Measurements from ENCODE around the gene TAPT1. TPM values are rescaled to one million over a fixed set of nuclear protein-coding genes. Genes with fewer than 3 reads are reported as not detected.
A peak's percentile ranks its signal among the peaks of the same experiment; 100 is the strongest.

The TAPT1 gene
- total and polyA plus RNA-seq, 2 donors (not counting 1 experiment from before 2014, with no cell fraction given): 58.4 to 76.0 TPM

DNA sequence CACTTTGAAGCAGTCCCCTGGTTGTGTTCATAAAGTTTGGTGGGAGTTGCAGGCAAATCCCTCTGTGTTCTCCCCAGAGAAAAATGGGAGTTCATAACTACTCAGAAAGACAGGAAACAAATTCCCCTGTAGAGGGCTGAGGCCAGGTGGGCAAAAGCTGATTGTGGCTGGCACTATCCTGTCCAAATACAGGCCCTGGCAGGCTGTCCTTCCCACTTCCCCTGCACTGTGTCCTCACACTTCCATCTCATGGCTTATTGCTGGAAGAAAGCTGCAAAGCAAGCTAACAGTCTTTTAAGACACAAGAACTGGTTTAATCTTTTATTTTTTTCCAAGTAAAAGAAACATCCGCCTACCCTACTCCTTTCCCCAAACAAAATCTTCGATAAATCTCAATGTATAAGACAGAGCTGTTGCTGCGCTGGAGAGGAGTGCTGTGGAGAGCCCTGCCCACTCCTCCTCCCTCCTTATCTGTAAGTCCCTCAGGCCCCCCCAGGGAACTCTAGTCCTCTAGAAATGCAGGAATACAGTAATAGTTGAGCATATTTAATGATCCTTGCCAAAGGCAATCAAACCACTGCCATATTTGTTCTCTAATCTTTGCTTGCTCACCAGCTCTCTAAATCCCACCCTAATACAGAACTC, 14.0 kb downstream of the TAPT1 start:
- DNase-seq (no peak), ATAC-seq (ENCODE audit: low read depth) (no peak)
- H3K79me2 ChIP-seq (ENCODE audit: control insufficient read depth, insufficient read depth, low read length): peaks cover 97% of the 10 kb centered on the region
- no CpG with 5 or more reads among the region's 3 CpGs for WGBS (ENCODE audit: insufficient coverage)
- Mint-ChIP-seq H3K27me3 (no peaks in the 10 kb centered on the region), H3K27ac (peak overlapping the region; percentile 39), H3K4me1 (peaks cover 47% of the 10 kb centered on the region), H3K4me3 (no peak overlapping the region), H3K9me3 (ENCODE audit: insufficient read depth) (no peaks in the 10 kb centered on the region)
- H3K9ac ChIP-seq (ENCODE audit: low read length): no peak overlapping the region
- no peaks in the 10 kb centered on the region for H3K27me3 ChIP-seq (replicated peaks in 1 of 4; ENCODE audit: control extremely low read depth in 1 of 4, control insufficient read depth in 3 of 4, insufficient read depth in 4 of 4, low read length in 3 of 4)
- no peak overlapping the region for H3K4me2 ChIP-seq (replicated peaks; ENCODE audit: low read depth, low read length, poor library complexity, severe bottlenecking)
- intact Hi-C loops (cut with micrococcal nuclease): no loop called here
- peaks cover 0 to 51% of the 10 kb centered on the region in 2 experiments for H3K36me3 ChIP-seq (replicated peaks in 1 of 2; ENCODE audit: control extremely low read depth in 1 of 2, control insufficient read depth in 1 of 2, extremely low read depth in 1 of 2, insufficient read depth in 2 of 2, low read length in 1 of 2)
- H2AFZ ChIP-seq (ENCODE audit: insufficient read depth, low read depth, low read length, poor library complexity, severe bottlenecking): no peak overlapping the region
- no peak for TF ChIP-seq EZH2 (IDR thresholded peaks at IDR 0.05; ENCODE audit: borderline replicate concordance, insufficient read depth, low read depth, low read length, poor library complexity, severe bottlenecking)
- TF ChIP-seq, protein P1, sequence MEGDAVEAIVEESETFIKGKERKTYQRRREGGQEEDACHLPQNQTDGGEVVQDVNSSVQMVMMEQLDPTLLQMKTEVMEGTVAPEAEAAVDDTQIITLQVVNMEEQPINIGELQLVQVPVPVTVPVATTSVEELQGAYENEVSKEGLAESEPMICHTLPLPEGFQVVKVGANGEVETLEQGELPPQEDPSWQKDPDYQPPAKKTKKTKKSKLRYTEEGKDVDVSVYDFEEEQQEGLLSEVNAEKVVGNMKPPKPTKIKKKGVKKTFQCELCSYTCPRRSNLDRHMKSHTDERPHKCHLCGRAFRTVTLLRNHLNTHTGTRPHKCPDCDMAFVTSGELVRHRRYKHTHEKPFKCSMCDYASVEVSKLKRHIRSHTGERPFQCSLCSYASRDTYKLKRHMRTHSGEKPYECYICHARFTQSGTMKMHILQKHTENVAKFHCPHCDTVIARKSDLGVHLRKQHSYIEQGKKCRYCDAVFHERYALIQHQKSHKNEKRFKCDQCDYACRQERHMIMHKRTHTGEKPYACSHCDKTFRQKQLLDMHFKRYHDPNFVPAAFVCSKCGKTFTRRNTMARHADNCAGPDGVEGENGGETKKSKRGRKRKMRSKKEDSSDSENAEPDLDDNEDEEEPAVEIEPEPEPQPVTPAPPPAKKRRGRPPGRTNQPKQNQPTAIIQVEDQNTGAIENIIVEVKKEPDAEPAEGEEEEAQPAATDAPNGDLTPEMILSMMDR (IDR thresholded peaks at IDR 0.05): no peak
- H3K27ac ChIP-seq (ENCODE audit: low read length in 2 of 2): peak overlapping the region in 1 of 2 donors; percentile 50
- H3K4me3 ChIP-seq (ENCODE audit: control extremely low read depth in 1 of 5, extremely low read depth in 1 of 5, insufficient read depth in 1 of 5, low read depth in 2 of 5, low read length in 4 of 5): no peak overlapping the region
- CTCF ChIA-PET: interaction anchor here (0.7 to 4.0 kb wide), 3 partner anchors 11 to 52 kb away, joined by 3 to 16 read pairs (median 3); no protein-coding TSS in a partner anchor
- H3K4me1 ChIP-seq (ENCODE audit: control insufficient read depth in 2 of 2, insufficient read depth in 2 of 2, low read length in 2 of 2): peaks cover 18 to 27% of the 10 kb centered on the region in 2 donors
- no peaks in the 10 kb centered on the region for H3K9me3 ChIP-seq (ENCODE audit: control extremely low read depth in 1 of 3, control insufficient read depth in 2 of 3, insufficient read depth in 1 of 3, low read length in 2 of 3)
- H4K20me1 ChIP-seq (ENCODE audit: control insufficient read depth, insufficient read depth, low read length, poor library complexity, severe bottlenecking): peaks cover 71% of the 10 kb centered on the region
- POLR2A ChIA-PET: no interaction called here

DNA sequence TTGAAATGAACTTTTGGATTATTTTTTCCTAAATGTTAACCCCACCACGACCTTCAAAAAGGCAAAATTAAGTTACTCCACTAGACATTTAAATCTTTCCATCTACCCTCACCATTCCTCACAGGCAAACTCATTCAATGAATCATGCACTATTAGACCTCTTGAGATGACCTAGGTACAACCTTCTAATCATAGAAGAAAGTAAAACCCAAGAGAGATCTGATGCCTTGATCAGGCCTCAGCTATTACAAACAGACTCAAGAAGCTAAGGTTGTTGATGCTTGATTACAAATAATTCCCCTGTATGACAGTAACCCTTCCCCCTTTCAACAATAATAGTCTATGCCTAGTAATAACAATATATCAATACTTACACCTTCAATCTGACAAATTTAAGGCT, 18.9 kb downstream of the TAPT1 start:
- Histone ChIP-seq H3K27me3 (replicated peaks in 1 of 4; ENCODE audit: control extremely low read depth in 1 of 4, control insufficient read depth in 3 of 4, insufficient read depth in 4 of 4, low read length in 3 of 4) (no peaks in the 10 kb centered on the region), H3K4me3 (ENCODE audit: control extremely low read depth in 1 of 5, extremely low read depth in 1 of 5, insufficient read depth in 1 of 5, low read depth in 2 of 5, low read length in 4 of 5) (no peak overlapping the region), H2AFZ (ENCODE audit: insufficient read depth, low read depth, low read length, poor library complexity, severe bottlenecking) (no peak overlapping the region), H3K9me3 (ENCODE audit: control extremely low read depth in 1 of 3, control insufficient read depth in 2 of 3, insufficient read depth in 1 of 3, low read length in 2 of 3) (no peaks in the 10 kb centered on the region), H3K9ac (ENCODE audit: low read length) (no peak overlapping the region), H3K27ac (ENCODE audit: low read length in 2 of 2) (no peak overlapping the region), H4K20me1 (ENCODE audit: control insufficient read depth, insufficient read depth, low read length, poor library complexity, severe bottlenecking) (peaks cover 59% of the 10 kb centered on the region), H3K79me2 (ENCODE audit: control insufficient read depth, insufficient read depth, low read length) (peaks cover 76% of the 10 kb centered on the region), H3K36me3 (replicated peaks in 1 of 2; ENCODE audit: control extremely low read depth in 1 of 2, control insufficient read depth in 1 of 2, extremely low read depth in 1 of 2, insufficient read depth in 2 of 2, low read length in 1 of 2) (peaks cover 16 to 45% of the 10 kb centered on the region in 2 experiments), H3K4me2 (replicated peaks; ENCODE audit: low read depth, low read length, poor library complexity, severe bottlenecking) (no peak overlapping the region), H3K4me1 (ENCODE audit: control insufficient read depth in 2 of 2, insufficient read depth in 2 of 2, low read length in 2 of 2) (peaks cover 20 to 33% of the 10 kb centered on the region in 2 donors)
- H3K4me3 Mint-ChIP-seq: peak overlapping the region; percentile 38
- no peak for DNase-seq
- WGBS (ENCODE audit: insufficient coverage): 71% methylated on average over 1 of the region's 1 CpG
- peaks cover 48% of the 10 kb centered on the region for H3K4me1 Mint-ChIP-seq
- no peaks in the 10 kb centered on the region for H3K27me3 Mint-ChIP-seq
- H3K27ac Mint-ChIP-seq: peak overlapping the region; percentile 22
- no peaks in the 10 kb centered on the region for H3K9me3 Mint-ChIP-seq (ENCODE audit: insufficient read depth)
- ATAC-seq (ENCODE audit: low read depth): no peak
- TF ChIP-seq, protein P1 (IDR thresholded peaks at IDR 0.05): no peak
- TF ChIP-seq EZH2 (IDR thresholded peaks at IDR 0.05; ENCODE audit: borderline replicate concordance, insufficient read depth, low read depth, low read length, poor library complexity, severe bottlenecking): no peak
- CTCF ChIA-PET: interaction anchor here (1.0 to 4.7 kb wide), 5 partner anchors 8 to 401 kb away, joined by 4 to 35 read pairs (median 8); no protein-coding TSS in a partner anchor
- POLR2A ChIA-PET: interaction anchor here (0.6 kb wide), 1 partner anchor 20 kb away, joined by 3 read pairs; no protein-coding TSS in a partner anchor
- intact Hi-C loops (cut with micrococcal nuclease): loop anchor here (2.0 kb wide), 1 partner anchor 15 kb away; no protein-coding TSS in a partner anchor

All from B cell (primary cell).